PC-3 (cell line): Measurements from ENCODE around the gene ZNF548.

Experiments
- CTCF ChIP-seq: fragments of 300-600 bp; sonication (generic); conservative IDR thresholded peaks from 2 replicates; pipeline ENCODE4 v1.5.1; 2017; ENCODE audit warnings: antibody characterized with exemption, low read depth, mild to moderate bottlenecking, low read length
- EZH2 ChIP-seq: fragments of 300-600 bp; sonication (generic); IDR thresholded peaks from one replicate; pipeline ENCODE4 v1.6.1; 2017; ENCODE audit warnings: antibody characterized with exemption, mild to moderate bottlenecking, low read length; ENCODE audit not compliant: unreplicated experiment

GRCh38 chr19:57351867-57352266, 37.8 kb upstream of the ZNF548 start:
- TF ChIP-seq CTCF (peak; percentile 32; the same call in 1 of the 2 replicates), EZH2 (no peak)
